ENCODE results near the gene KCNMA1.

Gene KCNMA1

GRCh38 chr10:77027141-77027540 lies 610.5 kb downstream of the KCNMA1 start:
- Histone ChIP-seq H3K27ac (ENCODE audit: low read length) (no peak overlapping the region), H3K4me1 (ENCODE audit: control insufficient read depth, insufficient read depth, low read length) (no peaks in the 10 kb centered on the region), H3K9me3 (ENCODE audit: control insufficient read depth in 2 of 2, low read length in 2 of 2) (no peaks in the 10 kb centered on the region), H3K36me3 (ENCODE audit: control insufficient read depth in 2 of 2, insufficient read depth in 2 of 2, low read length in 2 of 2) (peaks cover 4 to 13% of the 10 kb centered on the region in 2 donors), H3K9ac (ENCODE audit: low read length in 2 of 2) (no peak overlapping the region), H3K27me3 (ENCODE audit: control insufficient read depth in 1 of 2, insufficient read depth in 2 of 2, low read length in 2 of 2) (no peaks in the 10 kb centered on the region), H3K4me3 (ENCODE audit: low read length in 2 of 2) (no peak overlapping the region)

GRCh38 chr10:77026148-77026547 lies 611.5 kb downstream of the KCNMA1 start:
- H3K4me3 ChIP-seq (ENCODE audit: low read length in 2 of 2), result no peak overlapping the region
- H3K9me3 ChIP-seq (ENCODE audit: control insufficient read depth in 2 of 2, low read length in 2 of 2), result no peaks in the 10 kb centered on the region

GRCh38 chr10:77024461-77024860 lies 613.1 kb downstream of the KCNMA1 start:
- no peaks in the 10 kb centered on the region for H3K4me1 ChIP-seq (ENCODE audit: control insufficient read depth, insufficient read depth, low read length)
- H3K4me3 ChIP-seq (ENCODE audit: low read length in 2 of 2), result no peak overlapping the region
- no peaks in the 10 kb centered on the region for H3K27me3 ChIP-seq (ENCODE audit: control insufficient read depth in 1 of 2, insufficient read depth in 2 of 2, low read length in 2 of 2)
- no peaks in the 10 kb centered on the region for H3K9me3 ChIP-seq (ENCODE audit: control insufficient read depth in 2 of 2, low read length in 2 of 2)
- no peak overlapping the region for H3K27ac ChIP-seq (ENCODE audit: low read length)
- H3K9ac ChIP-seq (ENCODE audit: low read length in 2 of 2), result no peak overlapping the region
- peaks cover 4 to 13% of the 10 kb centered on the region in 2 donors for H3K36me3 ChIP-seq (ENCODE audit: control insufficient read depth in 2 of 2, insufficient read depth in 2 of 2, low read length in 2 of 2)

More at GRCh38 chr10:77026148-77026547, 611.5 kb downstream of the KCNMA1 start:
- H3K4me1 ChIP-seq (ENCODE audit: control insufficient read depth, insufficient read depth, low read length), result no peaks in the 10 kb centered on the region
- H3K36me3 ChIP-seq (ENCODE audit: control insufficient read depth in 2 of 2, insufficient read depth in 2 of 2, low read length in 2 of 2), result peaks cover 4 to 13% of the 10 kb centered on the region in 2 donors
- H3K27ac ChIP-seq (ENCODE audit: low read length), result no peak overlapping the region
- no peak overlapping the region for H3K9ac ChIP-seq (ENCODE audit: low read length in 2 of 2)
- H3K27me3 ChIP-seq (ENCODE audit: control insufficient read depth in 1 of 2, insufficient read depth in 2 of 2, low read length in 2 of 2), result no peaks in the 10 kb centered on the region

- Histone ChIP-seq H3K36me3 (ENCODE audit: control insufficient read depth in 2 of 2, insufficient read depth in 2 of 2, low read length in 2 of 2) (peaks cover 4 to 12% of the 10 kb centered on the region in 2 donors), H3K4me1 (ENCODE audit: control insufficient read depth, insufficient read depth, low read length) (no peaks in the 10 kb centered on the region), H3K4me3 (ENCODE audit: low read length in 2 of 2) (no peak overlapping the region), H3K9me3 (ENCODE audit: control insufficient read depth in 2 of 2, low read length in 2 of 2) (no peaks in the 10 kb centered on the region), H3K27ac (ENCODE audit: low read length) (no peak overlapping the region), H3K27me3 (ENCODE audit: control insufficient read depth in 1 of 2, insufficient read depth in 2 of 2, low read length in 2 of 2) (no peaks in the 10 kb centered on the region), H3K9ac (ENCODE audit: low read length in 2 of 2) (no peak overlapping the region)
These were observed 614.2 kb downstream of the KCNMA1 start for GRCh38 chr10:77023396-77023795.

GRCh38 chr10:77022671-77023070 lies 614.9 kb downstream of the KCNMA1 start:
- H3K27ac ChIP-seq (ENCODE audit: low read length), result no peak overlapping the region
- peaks cover under 1 to 10% of the 10 kb centered on the region in 2 donors for H3K36me3 ChIP-seq (ENCODE audit: control insufficient read depth in 2 of 2, insufficient read depth in 2 of 2, low read length in 2 of 2)
- no peak overlapping the region for H3K9ac ChIP-seq (ENCODE audit: low read length in 2 of 2)

GRCh38 chr10:77021966-77022490 lies 615.6 kb downstream of the KCNMA1 start:
- Histone ChIP-seq H3K27me3 (ENCODE audit: control insufficient read depth in 1 of 2, insufficient read depth in 2 of 2, low read length in 2 of 2) (no peaks in the 10 kb centered on the region), H3K27ac (ENCODE audit: low read length) (no peak overlapping the region), H3K9me3 (ENCODE audit: control insufficient read depth in 2 of 2, low read length in 2 of 2) (no peaks in the 10 kb centered on the region), H3K9ac (ENCODE audit: low read length in 2 of 2) (no peak overlapping the region), H3K36me3 (ENCODE audit: control insufficient read depth in 2 of 2, insufficient read depth in 2 of 2, low read length in 2 of 2) (peaks cover 0 to 11% of the 10 kb centered on the region in 2 donors), H3K4me1 (ENCODE audit: control insufficient read depth, insufficient read depth, low read length) (no peaks in the 10 kb centered on the region), H3K4me3 (ENCODE audit: low read length in 2 of 2) (no peak overlapping the region)

More at GRCh38 chr10:77022671-77023070, 614.9 kb downstream of the KCNMA1 start:
- no peak overlapping the region for H3K4me3 ChIP-seq (ENCODE audit: low read length in 2 of 2)
- H3K27me3 ChIP-seq (ENCODE audit: control insufficient read depth in 1 of 2, insufficient read depth in 2 of 2, low read length in 2 of 2), result no peaks in the 10 kb centered on the region
- no peaks in the 10 kb centered on the region for H3K4me1 ChIP-seq (ENCODE audit: control insufficient read depth, insufficient read depth, low read length)
- no peaks in the 10 kb centered on the region for H3K9me3 ChIP-seq (ENCODE audit: control insufficient read depth in 2 of 2, low read length in 2 of 2)

- Histone ChIP-seq H3K9ac (ENCODE audit: low read length in 2 of 2) (no peak overlapping the region), H3K9me3 (ENCODE audit: control insufficient read depth in 2 of 2, low read length in 2 of 2) (no peaks in the 10 kb centered on the region), H3K4me1 (ENCODE audit: control insufficient read depth, insufficient read depth, low read length) (no peaks in the 10 kb centered on the region), H3K36me3 (ENCODE audit: control insufficient read depth in 2 of 2, insufficient read depth in 2 of 2, low read length in 2 of 2) (peaks cover 0 to 12% of the 10 kb centered on the region in 2 donors), H3K27me3 (ENCODE audit: control insufficient read depth in 1 of 2, insufficient read depth in 2 of 2, low read length in 2 of 2) (no peaks in the 10 kb centered on the region), H3K27ac (ENCODE audit: low read length) (no peak overlapping the region), H3K4me3 (ENCODE audit: low read length in 2 of 2) (no peak overlapping the region)
These were observed 617.1 kb downstream of the KCNMA1 start for GRCh38 chr10:77020426-77021040.

- Histone ChIP-seq H3K9me3 (ENCODE audit: control insufficient read depth in 2 of 2, low read length in 2 of 2) (no peaks in the 10 kb centered on the region), H3K36me3 (ENCODE audit: control insufficient read depth in 2 of 2, insufficient read depth in 2 of 2, low read length in 2 of 2) (peaks cover 0 to 12% of the 10 kb centered on the region in 2 donors), H3K4me1 (ENCODE audit: control insufficient read depth, insufficient read depth, low read length) (peaks cover 9% of the 10 kb centered on the region), H3K9ac (ENCODE audit: low read length in 2 of 2) (no peak overlapping the region), H3K27me3 (ENCODE audit: control insufficient read depth in 1 of 2, insufficient read depth in 2 of 2, low read length in 2 of 2) (no peaks in the 10 kb centered on the region), H3K27ac (ENCODE audit: low read length) (no peak overlapping the region), H3K4me3 (ENCODE audit: low read length in 2 of 2) (no peak overlapping the region)
These were observed 620.8 kb downstream of the KCNMA1 start for GRCh38 chr10:77016855-77017254.

GRCh38 chr10:77016278-77016815 lies 621.3 kb downstream of the KCNMA1 start:
- peaks cover 3 to 12% of the 10 kb centered on the region in 2 donors for H3K36me3 ChIP-seq (ENCODE audit: control insufficient read depth in 2 of 2, insufficient read depth in 2 of 2, low read length in 2 of 2)
- no peaks in the 10 kb centered on the region for H3K27me3 ChIP-seq (ENCODE audit: control insufficient read depth in 1 of 2, insufficient read depth in 2 of 2, low read length in 2 of 2)
- H3K9ac ChIP-seq (ENCODE audit: low read length in 2 of 2), result no peak overlapping the region
- no peaks in the 10 kb centered on the region for H3K9me3 ChIP-seq (ENCODE audit: control insufficient read depth in 2 of 2, low read length in 2 of 2)
- H3K27ac ChIP-seq (ENCODE audit: low read length), result no peak overlapping the region
- no peak overlapping the region for H3K4me3 ChIP-seq (ENCODE audit: low read length in 2 of 2)
- peaks cover 9% of the 10 kb centered on the region for H3K4me1 ChIP-seq (ENCODE audit: control insufficient read depth, insufficient read depth, low read length)

- no peak overlapping the region for H3K9ac ChIP-seq (ENCODE audit: low read length in 2 of 2)
- no peaks in the 10 kb centered on the region for H3K9me3 ChIP-seq (ENCODE audit: control insufficient read depth in 2 of 2, low read length in 2 of 2)
- peaks cover 4 to 12% of the 10 kb centered on the region in 2 donors for H3K36me3 ChIP-seq (ENCODE audit: control insufficient read depth in 2 of 2, insufficient read depth in 2 of 2, low read length in 2 of 2)
- no peak overlapping the region for H3K4me3 ChIP-seq (ENCODE audit: low read length in 2 of 2)
- peaks cover 9% of the 10 kb centered on the region for H3K4me1 ChIP-seq (ENCODE audit: control insufficient read depth, insufficient read depth, low read length)
- H3K27me3 ChIP-seq (ENCODE audit: control insufficient read depth in 1 of 2, insufficient read depth in 2 of 2, low read length in 2 of 2), result no peaks in the 10 kb centered on the region
- no peak overlapping the region for H3K27ac ChIP-seq (ENCODE audit: low read length)
These were observed 622.2 kb downstream of the KCNMA1 start for GRCh38 chr10:77015360-77015759.
